Lower leg skin (tissue), 4 donors: ENCODE results near the gene OSBPL9. TPM values are rescaled to one million over a fixed set of nuclear protein-coding genes. Genes with fewer than 3 reads are reported as not detected.

Source experiments
- DNase-seq, 2 donors: peaks; one replicate each; pipeline ENCODE4 v3.0.0-alpha.2; 2019; ENCODE audit warnings: low spot score in 2 of 2
- H3K4me3 ChIP-seq: fragments of 200-600 bp; sonication (generic); 2 replicates; pipeline ENCODE4 v1.5.1; 2017; ENCODE audit warnings: mild to moderate bottlenecking, low read depth; ENCODE audit not compliant: poor library complexity, severe bottlenecking
- POLR2A ChIP-seq, 2 donors: fragments of 450-650 bp; IDR thresholded peaks; one replicate each; pipeline ENCODE4 v1.6.1; 2016 to 2017; ENCODE audit warnings: antibody characterized with exemption in 2 of 2, mild to moderate bottlenecking in 1 of 2, moderate library complexity in 1 of 2
- WGBS, 2 donors: methylation state at CpG; one replicate each; pipeline ENCODE4 v1.1.5; 2018; 5-methylcytosine and 5-hydroxymethylcytosine counted together
- intact Hi-C: fragments of 100-400 bp; cut with DNase I; formaldehyde crosslinking; loops from one replicate; pipeline ENCODE4 v1.15.0; 2023; ENCODE audit warnings: low total_unique reads
- total RNA-seq, 4 donors: library from RNA; depleted of rRNA; stranded (reverse); fragments of >200 nt; gene quantifications; one replicate each; pipeline ENCODE4 v1.1.0, GENCODE V29; 2016
- TF ChIP-seq, protein P1 (sequence below), 3 donors: fragments of 450-650 bp; IDR thresholded peaks; one replicate each; pipeline ENCODE4 v1.5.1; 2016; ENCODE audit warnings: antibody characterized with exemption in 3 of 3, mild to moderate bottlenecking in 3 of 3, moderate library complexity in 2 of 3

OSBPL9 gene
- total RNA-seq, 4 donors from 2014 or later, result 35.9 to 56.9 (median 46.9) TPM

DNA sequence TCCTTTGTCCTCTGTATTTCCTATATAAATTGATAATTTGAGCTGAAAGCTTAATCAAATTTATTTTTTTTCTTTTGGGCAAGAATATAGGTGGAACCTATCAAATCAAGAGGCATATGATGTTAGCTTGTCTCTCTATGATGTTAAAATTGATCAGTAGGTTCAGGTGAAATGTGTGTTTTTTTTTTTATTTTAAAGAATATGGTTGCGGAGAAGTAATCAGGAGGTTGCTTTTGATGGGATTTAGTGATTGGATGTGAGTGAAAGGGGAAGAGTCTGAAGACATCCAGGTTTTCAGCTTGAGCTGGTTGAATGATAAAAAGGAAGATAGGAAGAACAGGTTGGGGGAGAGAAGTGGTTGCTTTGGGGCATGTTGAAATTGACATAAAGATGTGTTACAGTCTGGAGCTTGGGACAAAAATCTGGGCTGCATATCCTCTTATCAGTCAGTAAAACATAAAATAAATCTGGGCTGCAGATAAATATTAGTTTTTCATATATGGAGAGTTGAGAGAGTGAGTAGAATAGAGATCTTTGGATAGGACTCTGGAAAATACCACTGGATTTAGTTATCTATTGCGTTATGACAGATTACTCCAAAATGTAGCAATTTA, 5.1 kb downstream of the OSBPL9 start:
- TF ChIP-seq POLR2A (IDR thresholded peaks at IDR 0.05), result no peak
- TF ChIP-seq, protein P1, sequence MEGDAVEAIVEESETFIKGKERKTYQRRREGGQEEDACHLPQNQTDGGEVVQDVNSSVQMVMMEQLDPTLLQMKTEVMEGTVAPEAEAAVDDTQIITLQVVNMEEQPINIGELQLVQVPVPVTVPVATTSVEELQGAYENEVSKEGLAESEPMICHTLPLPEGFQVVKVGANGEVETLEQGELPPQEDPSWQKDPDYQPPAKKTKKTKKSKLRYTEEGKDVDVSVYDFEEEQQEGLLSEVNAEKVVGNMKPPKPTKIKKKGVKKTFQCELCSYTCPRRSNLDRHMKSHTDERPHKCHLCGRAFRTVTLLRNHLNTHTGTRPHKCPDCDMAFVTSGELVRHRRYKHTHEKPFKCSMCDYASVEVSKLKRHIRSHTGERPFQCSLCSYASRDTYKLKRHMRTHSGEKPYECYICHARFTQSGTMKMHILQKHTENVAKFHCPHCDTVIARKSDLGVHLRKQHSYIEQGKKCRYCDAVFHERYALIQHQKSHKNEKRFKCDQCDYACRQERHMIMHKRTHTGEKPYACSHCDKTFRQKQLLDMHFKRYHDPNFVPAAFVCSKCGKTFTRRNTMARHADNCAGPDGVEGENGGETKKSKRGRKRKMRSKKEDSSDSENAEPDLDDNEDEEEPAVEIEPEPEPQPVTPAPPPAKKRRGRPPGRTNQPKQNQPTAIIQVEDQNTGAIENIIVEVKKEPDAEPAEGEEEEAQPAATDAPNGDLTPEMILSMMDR (IDR thresholded peaks at IDR 0.05), result no peak
- DNase-seq, result no peak
- intact Hi-C loops, result no loop called here
- H3K4me3 ChIP-seq, result no peak overlapping the region
- WGBS, 2 donors, result 66 to 74% methylated on average over 2 of the region's 2 CpGs

DNA sequence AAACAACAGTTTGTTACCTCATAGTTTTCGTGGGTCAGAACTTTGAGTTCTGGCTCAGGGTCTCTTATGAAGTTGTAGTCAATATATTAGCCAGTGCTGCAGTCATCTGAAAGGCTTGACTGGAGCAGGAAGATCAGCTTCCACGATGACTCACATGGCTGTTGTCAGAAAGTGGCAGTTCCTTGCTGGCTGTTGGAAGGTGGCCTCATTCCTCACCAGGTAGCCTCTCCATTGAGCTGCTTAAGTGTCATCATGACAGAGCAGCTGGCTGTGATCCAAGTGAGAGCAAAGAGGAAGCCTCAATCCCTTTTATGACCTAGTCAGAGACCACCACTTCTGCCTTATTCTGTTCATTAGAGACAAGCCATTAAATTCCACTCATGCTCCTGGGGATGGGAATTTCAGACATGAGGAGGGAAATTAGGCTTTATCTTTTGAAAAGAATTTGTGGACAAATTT, 5.6 kb downstream of the OSBPL9 start:
- intact Hi-C loops, result no loop called here
- no peak overlapping the region for H3K4me3 ChIP-seq
- TF ChIP-seq, protein P1 (IDR thresholded peaks at IDR 0.05), result no peak
- TF ChIP-seq POLR2A (IDR thresholded peaks at IDR 0.05), result no peak
- WGBS, 2 donors, result 20 to 27% methylated on average over 2 of the region's 2 CpGs
- peak in 1 of 2 donors; percentile 76 for DNase-seq

DNA sequence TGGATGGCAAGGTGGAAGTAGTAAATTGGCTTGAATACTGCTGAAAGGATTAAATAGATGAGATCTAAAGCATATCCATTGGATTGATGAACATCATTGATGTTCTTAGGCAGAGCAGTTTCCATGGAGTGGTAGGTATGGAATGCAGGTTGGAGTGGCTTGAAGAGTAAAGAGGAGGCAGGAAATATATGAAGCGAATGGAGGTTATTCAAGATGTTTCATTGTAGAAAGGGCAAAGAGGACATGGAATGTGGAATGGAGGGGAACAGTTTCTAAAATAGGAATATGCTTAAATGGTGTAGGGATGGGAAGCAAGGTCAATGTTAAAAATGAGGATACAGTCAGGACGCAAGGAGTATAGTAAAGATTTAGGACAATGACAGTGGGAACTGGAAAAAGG, 6.1 kb downstream of the OSBPL9 start:
- intact Hi-C loops, result no loop called here
- TF ChIP-seq, protein P1 (IDR thresholded peaks at IDR 0.05), result no peak
- no peak for TF ChIP-seq POLR2A (IDR thresholded peaks at IDR 0.05)
- no peak for DNase-seq
- WGBS, 2 donors, result 92 to 99% methylated on average over 2 of the region's 2 CpGs
- H3K4me3 ChIP-seq, result no peak overlapping the region

DNA sequence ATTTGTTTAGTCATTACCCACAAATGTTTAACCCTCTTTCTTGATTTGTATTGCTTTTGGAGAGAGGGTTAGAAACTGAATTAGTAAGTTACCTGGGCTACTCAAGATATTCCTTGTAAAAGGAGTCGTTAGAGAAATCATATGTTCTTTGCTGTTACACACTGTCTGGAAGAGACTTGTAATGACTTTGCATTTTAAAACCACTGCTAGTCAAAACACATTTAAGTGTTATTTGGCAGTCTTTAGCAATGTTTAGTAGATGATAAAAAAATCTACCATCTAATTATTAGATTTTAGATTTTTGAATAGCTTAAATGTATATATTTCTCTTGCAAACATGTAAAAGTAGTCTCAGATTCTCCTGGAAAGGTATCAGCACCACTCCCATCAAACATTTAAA, 6.6 kb downstream of the OSBPL9 start:
- intact Hi-C loops, result no loop called here
- no peak for TF ChIP-seq POLR2A (IDR thresholded peaks at IDR 0.05)
- TF ChIP-seq, protein P1 (IDR thresholded peaks at IDR 0.05), result no peak
- 31 to 39% methylated on average over 1 of the region's 1 CpG for WGBS, 2 donors
- H3K4me3 ChIP-seq, result no peak overlapping the region
- no peak for DNase-seq

DNA sequence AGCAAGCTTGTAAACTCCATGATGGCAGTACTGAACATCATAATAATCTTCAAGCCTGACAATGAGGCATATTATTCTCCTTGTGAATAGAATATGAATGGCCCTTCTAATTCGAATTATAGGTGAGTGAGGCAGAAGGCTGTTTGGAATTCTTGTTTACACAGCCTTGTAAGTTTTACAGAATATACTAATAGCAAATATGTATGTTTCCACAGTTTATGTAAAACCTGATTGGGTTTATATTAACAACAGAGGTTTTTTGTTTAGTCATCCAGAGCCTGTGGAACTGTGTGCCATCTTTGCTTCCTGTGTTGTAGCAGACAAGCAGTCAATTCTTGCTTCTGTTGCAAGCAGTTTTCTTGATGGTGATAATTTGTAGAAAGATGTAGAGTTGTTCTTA, 8.0 kb downstream of the OSBPL9 start:
- no peak overlapping the region for H3K4me3 ChIP-seq
- DNase-seq, result no peak
- TF ChIP-seq, protein P1 (IDR thresholded peaks at IDR 0.05), result no peak
- TF ChIP-seq POLR2A (IDR thresholded peaks at IDR 0.05), result no peak
- intact Hi-C loops, result no loop called here
- 65 to 75% methylated on average over 1 of the region's 1 CpG for WGBS, 2 donors

DNA sequence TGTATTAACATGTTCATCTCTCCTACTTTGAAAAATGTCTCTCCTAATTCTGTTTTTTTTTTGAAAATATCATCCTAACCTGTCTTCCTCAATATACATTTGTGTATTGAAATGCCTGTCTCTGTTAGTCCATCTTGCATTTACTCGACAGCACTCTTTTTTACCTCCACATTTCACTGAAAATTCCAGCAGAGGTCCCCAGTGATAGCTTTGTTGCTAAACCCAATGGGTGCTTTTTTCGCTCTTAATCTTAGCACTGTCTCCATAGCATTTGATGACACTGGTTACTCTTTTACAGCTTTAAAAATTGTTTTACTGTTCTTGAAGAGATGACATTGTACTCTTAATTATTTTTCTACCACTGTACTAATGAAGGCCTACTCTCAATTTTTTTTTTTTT, 10.8 kb downstream of the OSBPL9 start:
- intact Hi-C loops, result no loop called here
- TF ChIP-seq, protein P1 (IDR thresholded peaks at IDR 0.05), result no peak
- TF ChIP-seq POLR2A (IDR thresholded peaks at IDR 0.05), result no peak
- DNase-seq, result no peak
- no peak overlapping the region for H3K4me3 ChIP-seq
- 75 to 82% methylated on average over 2 of the region's 2 CpGs for WGBS, 2 donors
